OCI-LY7 (cell line): ENCODE measurements around the gene UQCC3. TPM values are rescaled to one million over a fixed set of nuclear protein-coding genes. Genes with fewer than 3 reads are reported as not detected.
A peak's percentile ranks its signal among the peaks of the same experiment; 100 is the strongest.

Experiments
- BruUV-seq: library from RNA; stranded (reverse); fragments of 400-500 nt; replicated peaks from 2 replicates; lab custom pipeline; 2021; lab: Mats Ljungman, UMichigan
- CTCF ChIA-PET: fragments of 300-600 bp; sonication (Branson Sonifier 250); formaldehyde crosslinking; loops from one replicate; lab custom pipeline; 2022; ENCODE audit warnings: antibody characterized with exemption; ENCODE audit not compliant: unreplicated experiment; lab: Charles Lee
- POLR2A ChIA-PET: fragments of 300-600 bp; sonication (Branson Sonifier 250); formaldehyde crosslinking; loops from one replicate; lab custom pipeline; 2022; ENCODE audit warnings: antibody characterized with exemption; lab: Charles Lee
- DNase-seq: peaks from one replicate; pipeline ENCODE4 v3.0.0-alpha.2; 2015; ENCODE audit warnings: low spot score
- H2AFZ ChIP-seq: fragments of 200-600 bp; sonication (generic), shearing (Covaris generic); 2 replicates; pipeline ENCODE4 v1.6.1; 2014; ENCODE audit warnings: mild to moderate bottlenecking, antibody characterized with exemption, low read length, moderate library complexity
- H3K27ac ChIP-seq: fragments of 200-600 bp; sonication (generic); 2 replicates; pipeline ENCODE4 v1.5.1; 2014; ENCODE audit warnings: mixed run types, low read depth, mild to moderate bottlenecking, moderate library complexity, low read length, inconsistent platforms; ENCODE audit not compliant: poor library complexity, severe bottlenecking
- H3K36me3 ChIP-seq: fragments of 200-600 bp; sonication (generic); 2 replicates; pipeline ENCODE4 v1.6.1; 2014; ENCODE audit warnings: mild to moderate bottlenecking, antibody characterized with exemption, low read length, moderate library complexity, mixed read lengths; ENCODE audit not compliant: insufficient read depth
- H3K4me1 ChIP-seq: fragments of 200-600 bp; sonication (generic); 2 replicates; pipeline ENCODE4 v1.5.1; 2014; ENCODE audit warnings: mild to moderate bottlenecking, low read length; ENCODE audit not compliant: insufficient read depth, poor library complexity, severe bottlenecking
- H3K4me2 ChIP-seq: fragments of 200-600 bp; sonication (generic); 2 replicates; pipeline ENCODE4 v1.6.1; 2014; ENCODE audit warnings: mild to moderate bottlenecking, low read length
- H3K4me3 ChIP-seq: fragments of 200-600 bp; sonication (generic); 2 replicates; pipeline ENCODE4 v1.5.1; 2014; ENCODE audit warnings: mild to moderate bottlenecking, low read depth, low read length; ENCODE audit not compliant: poor library complexity, severe bottlenecking
- H3K79me2 ChIP-seq: fragments of 200-600 bp; sonication (generic); 2 replicates; pipeline ENCODE4 v1.6.1; 2016; ENCODE audit warnings: low read depth, mild to moderate bottlenecking, low read length, moderate library complexity, mixed read lengths; ENCODE audit not compliant: insufficient read depth
- H3K9me2 ChIP-seq: fragments of 200-600 bp; sonication (generic); 2 replicates; pipeline ENCODE4 v1.6.1; 2016; ENCODE audit warnings: mild to moderate bottlenecking, low read length, mixed read lengths; ENCODE audit not compliant: insufficient read depth
- H3K9me3 ChIP-seq: fragments of 200-600 bp; sonication (generic); 2 replicates; pipeline ENCODE4 v1.6.1; 2014; ENCODE audit warnings: mild to moderate bottlenecking, mixed run types, low read length, mixed read lengths
- H4K20me1 ChIP-seq: fragments of 200-600 bp; sonication (generic); 2 replicates; pipeline ENCODE4 v1.6.1; 2014; ENCODE audit warnings: mild to moderate bottlenecking, antibody characterized with exemption, low read length, moderate library complexity, mixed read lengths; ENCODE audit not compliant: insufficient read depth
- CTCF ChIP-seq: fragments of 200-600 bp; sonication (generic); conservative IDR thresholded peaks from 2 replicates; pipeline ENCODE4 v1.5.1; 2014; ENCODE audit warnings: mild to moderate bottlenecking, antibody characterized with exemption, low read length, moderate library complexity, mixed read lengths
- EZH2phosphoT487 ChIP-seq: fragments of 200-600 bp; sonication (generic); IDR thresholded peaks from 2 replicates; pipeline ENCODE4 v1.6.1; 2018; ENCODE audit warnings: low read depth, borderline replicate concordance, mild to moderate bottlenecking, mixed run types, antibody characterized with exemption, low read length, moderate library complexity, mixed read lengths
- intact Hi-C: fragments of 100-400 bp; cut with micrococcal nuclease; formaldehyde crosslinking; loops from one replicate; pipeline ENCODE4 v1.10.0; 2022; ENCODE audit not compliant: unreplicated experiment
- total RNA-seq, 2 experiments: library from RNA; depleted of rRNA in 1 of 2; stranded (reverse); fragments of >200 nt in 1 of 2; shearing (Covaris generic) in 1 of 2; gene quantifications; 2 replicates each; pipeline ENCODE4 v1.2.3, GENCODE V29; 2014 to 2022

UQCC3 gene
- total RNA-seq, 2 experiments from 2014 or later = 15.5 to 40.0 TPM

GRCh38 chr11:62664405-62665074, 6.9 kb upstream of the UQCC3 start:
- POLR2A ChIA-PET = interaction anchor here (0.6 to 8.3 kb wide), 24 partner anchors 10 to 209 kb away, joined by 3 to 159 read pairs (median 6); partner anchors contain the start of genes B3GAT3, EEF1G, GANAB and HNRNPUL2
- peaks cover 6% of the 10 kb centered on the region; the same call in 1 of the 2 replicates for H4K20me1 ChIP-seq
- peak; percentile 85 for DNase-seq
- peak overlapping the region; percentile 89 for H3K4me2 ChIP-seq
- peaks cover 34% of the 10 kb centered on the region for H3K4me1 ChIP-seq
- intact Hi-C loops = loop anchor here (1.0 to 5.0 kb wide), 4 partner anchors 11 to 72 kb away; partner anchors contain the start of genes EML3, INTS5, MTA2 and ROM1
- BruUV-seq = TSS peak; percentile 51
- TF ChIP-seq CTCF (no peak), EZH2phosphoT487 (no peak)
- H2AFZ ChIP-seq = peak overlapping the region; percentile 19; the same call in 1 of the 2 replicates
- CTCF ChIA-PET = interaction anchor here (0.6 to 1.4 kb wide), 3 partner anchors 16 to 63 kb away, joined by 3 to 4 read pairs (median 3); partner anchors contain the start of gene HNRNPUL2
- H3K9me3 ChIP-seq = no peaks in the 10 kb centered on the region
- peaks cover 66% of the 10 kb centered on the region for H3K36me3 ChIP-seq
- peak overlapping the region; percentile 94 for H3K27ac ChIP-seq
- peaks cover 58% of the 10 kb centered on the region for H3K79me2 ChIP-seq
- no peaks in the 10 kb centered on the region for H3K9me2 ChIP-seq
- H3K4me3 ChIP-seq = peak overlapping the region; percentile 86

DNA sequence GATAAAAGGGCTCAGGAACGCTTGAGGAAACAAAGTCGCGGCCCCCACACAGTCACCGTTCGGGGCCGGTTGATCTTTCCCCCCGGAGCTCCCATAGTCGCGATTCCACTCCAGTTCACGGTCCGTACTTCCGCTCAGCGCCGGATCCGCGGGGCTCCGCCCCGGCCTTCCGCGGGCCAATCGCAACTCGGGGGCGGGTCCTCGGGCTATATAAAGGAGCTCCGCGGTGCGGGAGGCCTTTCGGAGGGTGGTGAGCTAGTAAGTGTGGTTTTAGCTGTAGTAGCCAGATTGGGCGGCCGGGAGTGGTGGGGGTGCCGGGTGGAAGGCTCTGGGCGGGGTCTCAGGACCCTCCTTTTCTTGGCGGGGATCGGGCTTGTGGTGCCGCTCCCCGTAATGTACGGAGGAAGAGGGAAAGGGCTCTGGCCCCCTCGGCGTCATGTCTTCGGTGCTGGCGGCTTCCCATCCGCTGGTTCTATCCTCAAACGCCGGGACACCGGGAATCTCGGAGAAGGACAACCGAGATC, 6.3 kb upstream of the UQCC3 start, which contains the start of the genes C11orf98 and CSKMT:
Gene C11orf98 (minus strand): TSS at position 136 of the 524 bp plus-strand sequence. CDS start 41 bp downstream, at position 95.
Gene CSKMT (plus strand): TSS at position 238 of the 524 bp plus-strand sequence. CDS start 568 bp downstream, outside the sequence.
- H3K4me1 ChIP-seq = peaks cover 40% of the 10 kb centered on the region
- H3K4me3 ChIP-seq = peak within 1 kb of the TSS; percentile 86
- H3K9me2 ChIP-seq = no peaks in the 10 kb centered on the region
- H3K4me2 ChIP-seq = peak within 1 kb of the TSS; percentile 89
- TF ChIP-seq CTCF = no peak
- CTCF ChIA-PET = interaction anchor here (0.6 to 1.4 kb wide), 4 partner anchors 16 to 122 kb away, joined by 3 read pairs; no protein-coding TSS in a partner anchor
- POLR2A ChIA-PET = interaction anchor here (0.8 to 8.3 kb wide), 24 partner anchors 9 to 197 kb away, joined by 3 to 159 read pairs (median 6); partner anchors contain the start of genes B3GAT3, EEF1G, GANAB and HNRNPUL2
- intact Hi-C loops = loop anchor here (1.0 to 5.0 kb wide), 4 partner anchors 12 to 73 kb away; partner anchors contain the start of genes EML3, INTS5, MTA2 and ROM1
- H3K27ac ChIP-seq = peak within 1 kb of the TSS; percentile 94
- BruUV-seq = TSS peak; percentile 95
- peaks cover 6% of the 10 kb centered on the region; the same call in 1 of the 2 replicates for H4K20me1 ChIP-seq
- peaks cover 60% of the 10 kb centered on the region for H3K79me2 ChIP-seq
- peak within 1 kb of the TSS; percentile 19; the same call in 1 of the 2 replicates for H2AFZ ChIP-seq
- DNase-seq = peak; percentile 94
- H3K36me3 ChIP-seq = peaks cover 65% of the 10 kb centered on the region
- no peaks in the 10 kb centered on the region for H3K9me3 ChIP-seq
